GM10266 (cell line): Measurements from ENCODE around the gene KCNIP2.
A peak's percentile ranks its signal among the peaks of the same experiment; 100 is the strongest.

Source experiments
- DNase-seq: peaks from one replicate; pipeline ENCODE4 v3.0.0; 2012; ENCODE audit errors: extremely low spot score
- TF ChIP-seq, protein P1 (sequence below): IDR thresholded peaks from 2 replicates; pipeline ENCODE4 v1.5.1; 2012; ENCODE audit warnings: mild to moderate bottlenecking, low read depth; ENCODE audit not compliant: control insufficient read depth, insufficient read depth; ENCODE audit errors: missing control alignments

The KCNIP2 gene

DNA sequence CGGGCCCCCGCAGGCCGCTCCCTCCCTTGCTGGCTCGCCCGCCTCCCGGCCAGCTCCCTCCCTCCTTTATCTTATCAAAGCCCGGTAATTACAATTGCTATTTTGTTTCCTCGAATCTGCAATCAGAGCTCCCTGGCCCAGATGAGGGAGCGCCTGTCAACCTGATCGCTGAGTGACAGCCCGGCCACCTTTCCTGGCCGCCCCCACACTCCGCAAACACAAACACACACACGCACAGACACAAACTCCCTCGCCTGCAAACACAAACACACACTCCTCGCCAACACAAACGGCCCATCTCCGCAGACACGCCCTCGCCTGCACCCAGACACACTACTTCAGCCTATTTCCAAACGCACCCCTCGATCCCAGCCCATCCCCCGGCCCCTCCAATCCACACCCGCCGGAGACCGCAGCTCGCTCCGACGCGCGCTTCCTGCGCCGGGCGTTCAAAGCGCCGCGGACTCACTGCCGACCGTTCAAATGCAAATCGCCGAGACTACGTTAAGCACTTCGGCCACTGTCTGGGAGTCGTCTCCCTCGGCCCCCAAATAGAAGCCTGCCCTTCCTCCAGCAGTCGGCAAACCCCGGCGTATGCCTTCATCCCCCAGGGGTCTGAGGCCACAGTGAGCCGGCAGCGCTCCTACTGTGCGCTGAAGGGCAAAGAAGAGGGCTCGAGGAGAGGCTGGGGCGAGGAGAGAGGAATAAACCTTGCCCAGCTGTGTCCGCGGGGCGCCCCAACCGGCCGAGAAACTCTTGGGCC is 64.6 kb downstream of the KCNIP2 start:
- TF ChIP-seq, protein P1, sequence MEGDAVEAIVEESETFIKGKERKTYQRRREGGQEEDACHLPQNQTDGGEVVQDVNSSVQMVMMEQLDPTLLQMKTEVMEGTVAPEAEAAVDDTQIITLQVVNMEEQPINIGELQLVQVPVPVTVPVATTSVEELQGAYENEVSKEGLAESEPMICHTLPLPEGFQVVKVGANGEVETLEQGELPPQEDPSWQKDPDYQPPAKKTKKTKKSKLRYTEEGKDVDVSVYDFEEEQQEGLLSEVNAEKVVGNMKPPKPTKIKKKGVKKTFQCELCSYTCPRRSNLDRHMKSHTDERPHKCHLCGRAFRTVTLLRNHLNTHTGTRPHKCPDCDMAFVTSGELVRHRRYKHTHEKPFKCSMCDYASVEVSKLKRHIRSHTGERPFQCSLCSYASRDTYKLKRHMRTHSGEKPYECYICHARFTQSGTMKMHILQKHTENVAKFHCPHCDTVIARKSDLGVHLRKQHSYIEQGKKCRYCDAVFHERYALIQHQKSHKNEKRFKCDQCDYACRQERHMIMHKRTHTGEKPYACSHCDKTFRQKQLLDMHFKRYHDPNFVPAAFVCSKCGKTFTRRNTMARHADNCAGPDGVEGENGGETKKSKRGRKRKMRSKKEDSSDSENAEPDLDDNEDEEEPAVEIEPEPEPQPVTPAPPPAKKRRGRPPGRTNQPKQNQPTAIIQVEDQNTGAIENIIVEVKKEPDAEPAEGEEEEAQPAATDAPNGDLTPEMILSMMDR, result no peak
- DNase-seq, result peak; percentile 65

DNA sequence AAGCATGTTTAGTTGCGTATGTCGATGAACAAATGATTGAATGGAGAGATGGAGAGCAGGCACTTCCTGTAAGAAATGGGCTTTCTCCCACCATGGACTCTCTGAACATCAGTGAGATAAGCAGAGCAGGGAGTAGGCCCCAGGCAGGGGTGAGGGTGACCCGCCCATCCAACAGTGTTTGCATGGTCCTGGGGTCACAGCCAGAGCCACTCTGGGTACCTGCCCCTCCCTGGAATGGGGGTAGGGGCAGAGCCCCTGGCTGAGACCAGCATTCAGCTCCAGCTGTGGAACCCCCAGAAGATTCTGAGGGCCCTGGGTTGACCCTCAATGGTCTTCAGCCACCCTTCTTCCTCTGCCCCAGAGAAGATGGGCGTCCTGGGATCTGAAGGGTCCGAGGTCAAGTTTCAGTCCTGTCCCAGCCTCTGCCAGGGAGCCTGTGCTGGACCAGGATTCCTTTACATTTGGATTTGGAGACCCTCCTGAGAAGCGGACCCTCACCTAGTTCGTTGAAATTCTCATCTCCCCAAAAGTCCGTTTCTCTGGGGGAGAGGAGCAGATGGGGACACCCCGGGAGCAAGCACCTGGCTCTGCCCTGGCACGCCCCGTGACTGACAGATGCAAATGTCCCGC is 65.3 kb downstream of the KCNIP2 start:
- TF ChIP-seq, protein P1, result no peak
- DNase-seq, result no peak

DNA sequence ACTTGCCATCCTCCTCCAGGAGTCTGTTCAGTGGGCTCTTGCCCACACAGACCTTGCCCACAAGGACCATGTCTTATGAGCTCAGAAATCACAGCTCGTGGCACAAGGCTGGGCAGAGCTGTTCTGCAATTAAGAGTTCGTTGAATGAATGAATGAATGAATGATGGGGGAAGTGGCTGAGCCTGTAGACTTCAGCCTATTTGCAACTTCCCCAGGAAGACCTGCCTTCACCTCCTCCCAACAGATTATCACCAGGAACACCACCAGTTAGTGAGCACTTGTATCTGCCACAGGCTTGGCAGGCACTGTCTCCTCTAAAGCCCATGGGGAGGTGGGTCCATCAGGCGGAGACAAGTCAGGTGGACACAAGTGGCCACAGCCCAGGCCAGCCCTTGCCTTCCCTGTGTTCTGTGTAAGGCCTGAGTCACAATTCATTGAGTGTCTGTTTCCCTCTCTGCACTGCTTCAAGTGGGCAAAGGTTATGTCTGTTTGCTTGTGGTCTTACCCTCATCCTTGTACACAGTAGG is 65.9 kb downstream of the KCNIP2 start:
- TF ChIP-seq, protein P1, result no peak
- DNase-seq, result no peak

DNA sequence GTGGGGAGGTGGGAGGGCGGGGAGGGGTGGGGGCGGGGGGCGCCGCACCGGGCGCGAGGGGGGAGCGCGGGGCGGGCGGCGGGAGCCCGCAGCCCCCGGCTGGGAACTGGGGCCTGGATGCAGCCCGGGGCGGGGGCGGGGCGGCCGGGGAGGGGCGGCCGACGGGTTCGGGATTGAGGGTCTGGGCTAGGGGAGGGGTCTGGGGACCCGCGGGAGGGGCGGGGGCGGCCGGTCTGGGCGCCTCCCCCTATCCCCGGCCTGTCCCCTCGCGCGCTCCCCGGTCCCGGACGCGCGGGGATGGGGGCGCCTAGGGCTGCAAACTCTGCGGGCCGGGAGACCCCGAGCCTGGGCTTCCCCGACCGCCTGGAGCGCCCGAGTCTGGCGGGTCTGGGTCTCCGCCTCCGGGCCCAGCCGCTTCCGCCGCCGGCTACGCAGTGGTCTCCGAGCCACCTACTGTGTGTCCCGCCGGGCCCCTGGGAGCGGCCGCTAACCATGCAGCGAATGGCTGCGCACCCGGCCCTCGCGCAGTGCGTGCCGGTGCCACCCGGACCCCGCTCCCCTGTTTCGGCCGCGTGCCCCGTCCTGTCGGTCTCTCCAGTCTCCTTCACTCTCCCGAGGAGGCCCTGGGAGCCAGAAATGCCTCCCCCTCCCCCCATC is 67.3 kb downstream of the KCNIP2 start:
- no peak for DNase-seq
- TF ChIP-seq, protein P1, result no peak
